Mucosa of descending colon (tissue), 3 donors: ENCODE data around the gene PPIB. TPM values are rescaled to one million over a fixed set of nuclear protein-coding genes. Genes with fewer than 3 reads are reported as not detected.

Experiments used
- ATAC-seq: fragments of 200-7000 bp; cut with Tn5 transposase; one replicate; pipeline ENCODE4 v1.9.1; 2020; ENCODE audit warnings: mild to moderate bottlenecking, moderate library complexity
- DNase-seq, 3 donors: peaks; one replicate each; pipeline ENCODE4 v3.0.0-alpha.2; 2020
- H3K36me3 ChIP-seq: fragments of 200-600 bp; one replicate; pipeline ENCODE4 v1.8.0; 2021; ENCODE audit warnings: low read depth, mild to moderate bottlenecking
- H3K4me1 ChIP-seq: fragments of 200-600 bp; one replicate; pipeline ENCODE4 v1.8.0; 2021; ENCODE audit warnings: low read depth, mild to moderate bottlenecking
- H3K4me3 ChIP-seq: fragments of 200-600 bp; one replicate; pipeline ENCODE4 v1.8.0; 2021; ENCODE audit warnings: mild to moderate bottlenecking
- H3K9me3 ChIP-seq: fragments of 200-600 bp; one replicate; pipeline ENCODE4 v1.8.0; 2021; ENCODE audit warnings: mild to moderate bottlenecking
- intact Hi-C, 2 donors: fragments of 100-400 bp; cut with DNase I in 1 of 2; cut with micrococcal nuclease in 1 of 2; formaldehyde crosslinking; loops; one replicate each; pipeline versions ENCODE4 v1.11.0 to v1.11.1; 2022; cut with DNase I, micrococcal nuclease
- total RNA-seq, 3 donors: library from RNA; stranded (reverse); fragmentation: NEBNext Ultra II Directional in 2 of 3; extraction: Animal tissue kit (Norgen Biotek cat#: 25700) in 2 of 3; gene quantifications; one replicate each; pipeline versions ENCODE4 v1.2.1 to v1.2.4, GENCODE V29; 2021 to 2023
- TF ChIP-seq, protein P1 (sequence below): fragments of 200-600 bp; IDR thresholded peaks from one replicate; pipeline ENCODE4 v1.8.0; 2022; ENCODE audit warnings: antibody characterized with exemption, mild to moderate bottlenecking
- donor health status: DM: no; HTN: no; CAD: no; lungs with moderate emphysema.
- donor health status: DM: no; HTN: no; CAD: no.
- donor health status: DM: no; HTN: yes; CAD: no.

Gene PPIB
- total RNA-seq, 3 donors from 2014 or later: 207 to 396 (median 239) TPM

GRCh38 chr15:64149893-64150578, 12.8 kb downstream of the PPIB start:
- no peak for DNase-seq
- H3K4me3 ChIP-seq: no peak overlapping the region
- no peak for ATAC-seq
- peaks cover 24% of the 10 kb centered on the region for H3K4me1 ChIP-seq
- TF ChIP-seq, protein P1, sequence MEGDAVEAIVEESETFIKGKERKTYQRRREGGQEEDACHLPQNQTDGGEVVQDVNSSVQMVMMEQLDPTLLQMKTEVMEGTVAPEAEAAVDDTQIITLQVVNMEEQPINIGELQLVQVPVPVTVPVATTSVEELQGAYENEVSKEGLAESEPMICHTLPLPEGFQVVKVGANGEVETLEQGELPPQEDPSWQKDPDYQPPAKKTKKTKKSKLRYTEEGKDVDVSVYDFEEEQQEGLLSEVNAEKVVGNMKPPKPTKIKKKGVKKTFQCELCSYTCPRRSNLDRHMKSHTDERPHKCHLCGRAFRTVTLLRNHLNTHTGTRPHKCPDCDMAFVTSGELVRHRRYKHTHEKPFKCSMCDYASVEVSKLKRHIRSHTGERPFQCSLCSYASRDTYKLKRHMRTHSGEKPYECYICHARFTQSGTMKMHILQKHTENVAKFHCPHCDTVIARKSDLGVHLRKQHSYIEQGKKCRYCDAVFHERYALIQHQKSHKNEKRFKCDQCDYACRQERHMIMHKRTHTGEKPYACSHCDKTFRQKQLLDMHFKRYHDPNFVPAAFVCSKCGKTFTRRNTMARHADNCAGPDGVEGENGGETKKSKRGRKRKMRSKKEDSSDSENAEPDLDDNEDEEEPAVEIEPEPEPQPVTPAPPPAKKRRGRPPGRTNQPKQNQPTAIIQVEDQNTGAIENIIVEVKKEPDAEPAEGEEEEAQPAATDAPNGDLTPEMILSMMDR: no peak
- no peaks in the 10 kb centered on the region for H3K9me3 ChIP-seq
- intact Hi-C loops: no loop called here
- no peaks in the 10 kb centered on the region for H3K36me3 ChIP-seq

GRCh38 chr15:64149424-64149823, 13.4 kb downstream of the PPIB start:
- TF ChIP-seq, protein P1: no peak
- Histone ChIP-seq H3K4me3 (no peak overlapping the region), H3K9me3 (no peaks in the 10 kb centered on the region), H3K4me1 (peaks cover 24% of the 10 kb centered on the region), H3K36me3 (no peaks in the 10 kb centered on the region)
- intact Hi-C loops: no loop called here
- DNase-seq (no peak), ATAC-seq (no peak)

- TF ChIP-seq, protein P1: no peak
- no peak for ATAC-seq
- Histone ChIP-seq H3K4me3 (no peak overlapping the region), H3K36me3 (no peaks in the 10 kb centered on the region), H3K4me1 (peaks cover 24% of the 10 kb centered on the region), H3K9me3 (no peaks in the 10 kb centered on the region)
- intact Hi-C loops: no loop called here
- no peak for DNase-seq
Measured at GRCh38 chr15:64148581-64148980, 14.2 kb downstream of the PPIB start.

DNA sequence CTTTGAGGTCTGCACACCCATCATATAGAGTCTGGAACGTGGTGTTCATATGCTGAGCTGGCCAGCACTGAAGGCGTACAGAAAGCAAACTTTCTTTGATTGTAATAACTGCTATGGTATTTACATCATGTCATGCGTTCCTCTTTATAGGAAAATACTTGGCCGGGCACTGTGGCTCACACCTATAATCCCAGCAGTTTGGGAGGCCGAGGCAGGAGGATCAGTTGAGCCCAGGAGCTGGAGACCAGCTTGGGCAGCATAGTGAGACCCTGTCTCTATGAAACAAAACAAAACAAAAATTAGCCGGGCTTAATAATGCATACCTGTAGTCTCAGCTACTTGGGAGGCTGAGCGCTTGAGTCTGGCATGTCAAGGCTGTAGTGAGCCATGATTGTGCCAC, 14.7 kb downstream of the PPIB start:
- intact Hi-C loops: no loop called here
- DNase-seq: no peak
- H3K4me1 ChIP-seq: peaks cover 23% of the 10 kb centered on the region
- no peaks in the 10 kb centered on the region for H3K9me3 ChIP-seq
- ATAC-seq: no peak
- H3K36me3 ChIP-seq: no peaks in the 10 kb centered on the region
- TF ChIP-seq, protein P1: no peak
- no peak overlapping the region for H3K4me3 ChIP-seq

DNA sequence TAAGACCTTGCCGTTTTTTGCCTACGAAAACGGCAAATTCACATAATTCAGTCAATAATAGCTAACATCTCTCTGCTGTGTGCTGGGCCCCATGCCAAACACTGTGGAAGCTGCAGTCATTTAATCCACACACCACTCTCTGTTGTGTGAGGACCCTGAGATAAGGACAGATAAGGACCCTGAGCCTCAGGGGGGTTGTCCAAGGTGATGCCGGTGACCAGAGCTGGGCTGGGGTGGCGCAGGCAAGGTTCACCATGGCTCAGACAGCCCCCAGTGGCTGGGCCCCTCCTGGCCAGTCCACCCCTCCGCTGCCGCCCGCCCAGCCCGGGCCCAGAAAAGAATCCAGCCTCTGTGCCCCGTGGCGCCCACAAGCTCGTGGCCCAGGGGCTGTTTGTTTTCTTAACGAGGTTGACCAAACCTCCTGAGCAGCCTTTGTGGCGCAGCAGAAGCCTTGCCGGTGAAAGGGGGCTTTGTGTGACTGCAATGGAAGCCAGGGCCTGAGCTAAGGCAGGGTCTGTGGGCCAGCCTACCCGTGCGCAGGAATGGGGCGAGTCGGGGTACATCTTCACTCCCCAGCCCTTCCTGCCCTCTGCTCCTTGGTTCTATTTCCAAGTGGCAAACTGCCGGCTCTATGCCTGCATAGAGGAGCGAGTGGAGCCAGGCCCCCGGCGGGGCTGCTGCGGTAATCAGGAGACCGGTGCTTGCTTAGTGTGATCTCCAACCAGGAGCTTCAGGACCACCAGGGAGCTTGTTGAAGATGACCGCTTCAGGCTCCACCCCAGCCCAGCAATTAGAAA, 15.7 kb downstream of the PPIB start:
- intact Hi-C loops: no loop called here
- no peaks in the 10 kb centered on the region for H3K9me3 ChIP-seq
- H3K36me3 ChIP-seq: no peaks in the 10 kb centered on the region
- ATAC-seq: no peak
- TF ChIP-seq, protein P1: no peak
- DNase-seq: no peak
- peaks cover 13% of the 10 kb centered on the region for H3K4me1 ChIP-seq
- no peak overlapping the region for H3K4me3 ChIP-seq
